ENCODE measurements around the gene CSNK2B.

GRCh38 chr6:31692353-31692752 lies 26.5 kb downstream of the CSNK2B start:
- TF ChIP-seq CTCF (IDR thresholded peaks at IDR 0.05) (no peak), POLR2A (IDR thresholded peaks at IDR 0.05) (no peak)

All from body of pancreas (tissue), 4 donors.